NCI-H146 treated with DMSO at 0.1 percent for 48 hours (cell line): ENCODE measurements around the gene IQSEC1.

Source experiments
- DNase-seq: peaks from one replicate; lab custom pipeline; 2025; ENCODE audit not compliant: unreplicated experiment; lab: John Stamatoyannopoulos, UW

IQSEC1 gene

GRCh38 chr3:12910356-12911099 lies 162.7 kb downstream of the IQSEC1 start:
- DNase-seq = peak; percentile 49

- no peak for DNase-seq
Observed at GRCh38 chr3:12909710-12910109, 163.5 kb downstream of the IQSEC1 start.

- DNase-seq = no peak
Observed at GRCh38 chr3:12908859-12909258, 164.4 kb downstream of the IQSEC1 start.

GRCh38 chr3:12908136-12908730 lies 165.0 kb downstream of the IQSEC1 start:
- no peak for DNase-seq

GRCh38 chr3:12907729-12908128 lies 165.5 kb downstream of the IQSEC1 start:
- DNase-seq = no peak

- no peak for DNase-seq
Observed at GRCh38 chr3:12907296-12907695, 165.9 kb downstream of the IQSEC1 start.

- no peak for DNase-seq
Observed at GRCh38 chr3:12906916-12907290, 166.3 kb downstream of the IQSEC1 start.

- no peak for DNase-seq
Observed at GRCh38 chr3:12906141-12906915, 166.9 kb downstream of the IQSEC1 start.

GRCh38 chr3:12905316-12906071 lies 167.7 kb downstream of the IQSEC1 start:
- DNase-seq = no peak

- no peak for DNase-seq
Observed at GRCh38 chr3:12904951-12905315, 168.3 kb downstream of the IQSEC1 start.

- DNase-seq = no peak
Observed at GRCh38 chr3:12903881-12904280, 169.3 kb downstream of the IQSEC1 start.

- DNase-seq = no peak
Observed at GRCh38 chr3:12903000-12903800, 170.0 kb downstream of the IQSEC1 start.

GRCh38 chr3:12902181-12902999 lies 170.8 kb downstream of the IQSEC1 start:
- no peak for DNase-seq

- DNase-seq = no peak
Observed at GRCh38 chr3:12901623-12902045, 171.6 kb downstream of the IQSEC1 start.

GRCh38 chr3:12900885-12901411 lies 172.3 kb downstream of the IQSEC1 start:
- no peak for DNase-seq

GRCh38 chr3:12898965-12899755 lies 174.1 kb downstream of the IQSEC1 start:
- DNase-seq = no peak

GRCh38 chr3:12898290-12898964 lies 174.8 kb downstream of the IQSEC1 start:
- DNase-seq = no peak
